Kidney capillary endothelial cell (primary cell): ENCODE measurements around the gene PXMP4.

Experiments used
- DNase-seq: peaks from one replicate; pipeline ENCODE4 v3.0.0-alpha.2; 2018; ENCODE audit warnings: low spot score

Gene PXMP4

GRCh38 chr20:33681728-33682353 is 38.3 kb downstream of the PXMP4 start:
- no peak for DNase-seq

- no peak for DNase-seq
Observed at GRCh38 chr20:33681288-33681687, 38.8 kb downstream of the PXMP4 start.

GRCh38 chr20:33680686-33681085 is 39.4 kb downstream of the PXMP4 start:
- DNase-seq, result no peak

- no peak for DNase-seq
Observed at GRCh38 chr20:33679758-33680485, 40.2 kb downstream of the PXMP4 start.

- no peak for DNase-seq
Observed at GRCh38 chr20:33677991-33678702, 42.0 kb downstream of the PXMP4 start.

- no peak for DNase-seq
Observed at GRCh38 chr20:33676652-33677645, 43.2 kb downstream of the PXMP4 start.

- DNase-seq, result no peak
Observed at GRCh38 chr20:33676121-33676520, 44.0 kb downstream of the PXMP4 start.

GRCh38 chr20:33675136-33675959 is 44.8 kb downstream of the PXMP4 start:
- DNase-seq, result no peak

- DNase-seq, result peak; percentile 55
Observed at GRCh38 chr20:33674294-33675135, 45.6 kb downstream of the PXMP4 start, which contains the start of gene NECAB3. Gene NECAB3, minus strand, starts transcription at chr20:33674428. Its CDS starts 76 bp downstream, at chr20:33674352.

- no peak for DNase-seq
Observed at GRCh38 chr20:33673410-33674293, 46.5 kb downstream of the PXMP4 start.

- DNase-seq, result no peak
Observed at GRCh38 chr20:33673114-33673409, 47.0 kb downstream of the PXMP4 start.

GRCh38 chr20:33672426-33673113 is 47.5 kb downstream of the PXMP4 start:
- DNase-seq, result no peak

- no peak for DNase-seq
Observed at GRCh38 chr20:33671573-33672288, 48.4 kb downstream of the PXMP4 start.

GRCh38 chr20:33670715-33671499 is 49.2 kb downstream of the PXMP4 start:
- no peak for DNase-seq

GRCh38 chr20:33669873-33670640 is 50.1 kb downstream of the PXMP4 start:
- no peak for DNase-seq

- DNase-seq, result no peak
Observed at GRCh38 chr20:33669224-33669623, 50.9 kb downstream of the PXMP4 start.
